Endothelial cell of umbilical vein (primary cell): ENCODE results near the gene HACD3. TPM values are rescaled to one million over a fixed set of nuclear protein-coding genes. Genes with fewer than 3 reads are reported as not detected.

ENCODE experiments used
- polyA plus RNA-seq, 4 experiments: library from polyadenylated mRNA; depleted of rRNA in 3 of 4; stranded (reverse) in 3 of 4; unstranded in 1 of 4; fragments of >200 nt; gene quantifications; 2 replicates each; pipeline versions ENCODE4 v1.2.1 to v1.2.3, GENCODE V29; 2011 to 2012; ENCODE audit warnings: missing spikeins in 1 of 4
- small RNA-seq: library from RNA; depleted of rRNA; stranded (forward); fragments of <200 nt; gene quantifications from one replicate; pipeline ENCODE3, GENCODE V24; 2012; ENCODE audit warnings: low replicate concordance, low read depth; ENCODE audit not compliant: insufficient read depth, insufficient read length
- total RNA-seq: library from RNA; stranded (reverse); gene quantifications from 2 replicates; pipeline ENCODE4 v1.2.3, GENCODE V29; 2021

HACD3 gene
- total and polyA plus RNA-seq, 2 donors (not counting 3 experiments of a cell fraction or from before 2014, with no cell fraction given) = 47.4 to 61.1 TPM

Small RNA genes lying within 50 kb of the gene (small RNA-seq; reads per million reads assigned to genes)
- gene RF00019 (not detected), gene RNU6-19P (not detected)

Other genes starting within 250 kb of the HACD3 start
- gene PARP16, start 243.6 kb upstream of the HACD3 start, total RNA-seq = 6.0 and 6.3 TPM in 2 replicates
- 3.9 and 4.4 TPM in 2 replicates for gene PARP16, start 243.6 kb upstream of the HACD3 start, polyA plus RNA-seq
- gene RNU5A-1, start 234.4 kb upstream of the HACD3 start, total RNA-seq = not detected in 2 replicates
- gene RNU5A-1, start 234.4 kb upstream of the HACD3 start, polyA plus RNA-seq = not detected in 2 replicates
- gene RNU5B-1, start 225.8 kb upstream of the HACD3 start, total RNA-seq = not detected in 2 replicates
- gene RNU5B-1, start 225.8 kb upstream of the HACD3 start, polyA plus RNA-seq = not detected in 2 replicates
- gene IGDCC3, start 152.5 kb upstream of the HACD3 start, total RNA-seq = not detected in 2 replicates
- 0.03 TPM in 1 of 2 replicates, not detected in the other for gene IGDCC3, start 152.5 kb upstream of the HACD3 start, polyA plus RNA-seq
- gene IGDCC4, start 107.5 kb upstream of the HACD3 start, total RNA-seq = 0.07 and 0.60 TPM in 2 replicates
- gene IGDCC4, start 107.5 kb upstream of the HACD3 start, polyA plus RNA-seq = 0.06 and 0.07 TPM in 2 replicates
- 34.2 and 35.3 TPM in 2 replicates for gene DPP8, start 12.8 kb upstream of the HACD3 start, total RNA-seq
- 9.4 and 12.1 TPM in 2 replicates for gene DPP8, start 12.8 kb upstream of the HACD3 start, polyA plus RNA-seq
- gene INTS14, start 80.7 kb downstream of the HACD3 start, total RNA-seq = 41.7 and 44.6 TPM in 2 replicates
- 45.8 and 52.6 TPM in 2 replicates for gene INTS14, start 80.7 kb downstream of the HACD3 start, polyA plus RNA-seq
- gene SLC24A1, start 91.5 kb downstream of the HACD3 start, total RNA-seq = 5.4 and 7.3 TPM in 2 replicates
- gene SLC24A1, start 91.5 kb downstream of the HACD3 start, polyA plus RNA-seq = 3.6 and 5.4 TPM in 2 replicates